Duodenal mucosa (tissue), 2 donors: ENCODE data around the gene TNIP3.
"Not testable (repeated sequence)": the region's sequence is repeated elsewhere in the genome, so short reads cannot be mapped to it uniquely, and the experiment has no call there.

ENCODE experiments used
- H3K27ac ChIP-seq: one replicate; pipeline ENCODE4 v1.7.0; 2013; ENCODE audit warnings: low read depth, low read length
- H3K27me3 ChIP-seq, 2 donors: one replicate each; pipeline ENCODE4 v1.7.0; 2013; ENCODE audit warnings: low read length in 2 of 2, control low read depth in 1 of 2; ENCODE audit not compliant: insufficient read depth in 2 of 2, control insufficient read depth in 1 of 2
- H3K36me3 ChIP-seq, 2 donors: one replicate each; pipeline ENCODE4 v1.7.0; 2013; ENCODE audit warnings: low read length in 2 of 2, control low read depth in 1 of 2; ENCODE audit not compliant: insufficient read depth in 2 of 2, control insufficient read depth in 1 of 2
- H3K4me1 ChIP-seq, 2 donors: one replicate each; pipeline ENCODE4 v1.7.0; 2013; ENCODE audit warnings: low read length in 2 of 2, control low read depth in 1 of 2; ENCODE audit not compliant: insufficient read depth in 2 of 2, control insufficient read depth in 1 of 2
- H3K4me3 ChIP-seq, 2 donors: one replicate each; pipeline ENCODE4 v1.7.0; 2013; ENCODE audit warnings: low read length in 2 of 2, low read depth in 1 of 2
- H3K9ac ChIP-seq, 2 donors: one replicate each; pipeline ENCODE4 v1.7.0; 2013; ENCODE audit warnings: low read length in 2 of 2, low read depth in 1 of 2
- H3K9me3 ChIP-seq, 2 donors: one replicate each; pipeline ENCODE4 v1.7.0; 2013; ENCODE audit warnings: low read length in 2 of 2, control low read depth in 1 of 2; ENCODE audit not compliant: control insufficient read depth in 1 of 2

Gene TNIP3, protein sequence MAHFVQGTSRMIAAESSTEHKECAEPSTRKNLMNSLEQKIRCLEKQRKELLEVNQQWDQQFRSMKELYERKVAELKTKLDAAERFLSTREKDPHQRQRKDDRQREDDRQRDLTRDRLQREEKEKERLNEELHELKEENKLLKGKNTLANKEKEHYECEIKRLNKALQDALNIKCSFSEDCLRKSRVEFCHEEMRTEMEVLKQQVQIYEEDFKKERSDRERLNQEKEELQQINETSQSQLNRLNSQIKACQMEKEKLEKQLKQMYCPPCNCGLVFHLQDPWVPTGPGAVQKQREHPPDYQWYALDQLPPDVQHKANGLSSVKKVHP

DNA sequence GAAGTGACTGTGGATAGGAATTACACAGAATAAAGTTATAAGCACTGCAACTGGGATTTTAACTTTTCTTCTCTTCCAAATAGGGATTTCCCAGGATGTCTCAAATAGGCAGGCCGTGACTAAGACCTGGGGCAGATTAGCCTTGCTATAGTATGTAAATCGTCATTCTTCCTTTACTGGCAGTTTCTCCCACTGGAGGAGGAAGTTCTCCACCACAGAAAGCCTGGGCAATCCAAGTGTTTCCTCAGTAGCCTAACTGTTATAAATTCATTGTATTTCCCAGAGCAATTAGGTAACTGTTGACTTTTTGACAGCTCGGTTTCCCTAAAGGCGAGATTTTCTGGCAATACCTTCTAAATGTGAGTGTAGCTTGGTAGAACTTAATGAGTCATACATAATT lies at the start of gene TNIP3:
TSS of gene TNIP3 (minus strand) at position 31 of the 400 bp plus-strand sequence. CDS start 196 bp downstream, outside the sequence.
- H3K27ac ChIP-seq: no peak within 1 kb of the TSS
- H3K4me3 ChIP-seq: no peak within 1 kb of the TSS
- H3K36me3 ChIP-seq: no peaks in the 10 kb centered on the region
- H3K9me3 ChIP-seq: no peaks in the 10 kb centered on the region
- no peak within 1 kb of the TSS for H3K9ac ChIP-seq
- H3K4me1 ChIP-seq: no peaks in the 10 kb centered on the region
- no peaks in the 10 kb centered on the region for H3K27me3 ChIP-seq

DNA sequence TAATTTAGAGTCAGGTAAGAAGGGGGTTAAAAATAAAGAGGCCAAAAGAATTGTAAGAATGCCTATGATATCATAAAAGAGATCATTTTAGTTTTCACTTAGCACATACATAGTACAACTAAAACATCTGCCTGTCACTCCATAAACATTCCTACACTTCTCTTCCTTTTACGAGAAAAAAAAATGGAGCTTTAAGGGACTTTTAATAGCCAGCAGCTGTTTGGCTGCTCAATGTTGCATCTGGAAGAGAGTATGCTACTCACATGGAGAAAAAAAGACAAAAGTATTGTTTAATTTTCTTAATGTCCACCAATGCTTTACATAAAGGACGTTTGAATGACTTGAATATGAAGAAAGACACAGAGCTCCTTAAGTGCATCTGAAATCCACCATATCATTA lies 48.7 kb upstream of the TNIP3 start:
- Histone ChIP-seq H3K9ac (no peak overlapping the region), H3K9me3 (no peaks in the 10 kb centered on the region), H3K36me3 (no peaks in the 10 kb centered on the region)

DNA sequence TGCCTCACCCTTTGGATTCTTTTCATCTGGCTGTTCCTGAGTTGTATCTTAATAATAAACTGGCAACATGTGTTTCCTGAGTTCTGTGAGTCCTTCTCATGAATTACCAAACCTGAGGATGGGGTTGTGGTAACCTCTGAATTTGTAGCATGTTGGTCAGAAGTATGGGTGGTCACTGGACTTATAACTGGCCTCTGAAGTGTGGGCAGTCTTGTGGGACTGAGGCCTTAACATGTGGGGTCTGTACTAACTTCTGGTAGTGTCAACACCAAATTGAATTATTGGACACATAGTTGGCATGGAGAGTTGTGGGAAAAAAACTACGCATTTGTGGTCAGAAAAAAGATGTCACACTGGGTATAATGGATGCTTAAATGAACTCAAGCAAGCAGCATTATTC lies 45.0 kb upstream of the TNIP3 start:
- Histone ChIP-seq H3K27me3 (no peaks in the 10 kb centered on the region), H3K9me3 (no peaks in the 10 kb centered on the region), H3K4me1 (no peaks in the 10 kb centered on the region), H3K36me3 (no peaks in the 10 kb centered on the region), H3K4me3 (no peak overlapping the region), H3K27ac (no peak overlapping the region), H3K9ac (no peak overlapping the region)

More for the DNA sequence above, 48.7 kb upstream of the TNIP3 start:
- no peak overlapping the region for H3K4me3 ChIP-seq
- H3K4me1 ChIP-seq: no peaks in the 10 kb centered on the region
- H3K27ac ChIP-seq: no peak overlapping the region
- no peaks in the 10 kb centered on the region for H3K27me3 ChIP-seq

DNA sequence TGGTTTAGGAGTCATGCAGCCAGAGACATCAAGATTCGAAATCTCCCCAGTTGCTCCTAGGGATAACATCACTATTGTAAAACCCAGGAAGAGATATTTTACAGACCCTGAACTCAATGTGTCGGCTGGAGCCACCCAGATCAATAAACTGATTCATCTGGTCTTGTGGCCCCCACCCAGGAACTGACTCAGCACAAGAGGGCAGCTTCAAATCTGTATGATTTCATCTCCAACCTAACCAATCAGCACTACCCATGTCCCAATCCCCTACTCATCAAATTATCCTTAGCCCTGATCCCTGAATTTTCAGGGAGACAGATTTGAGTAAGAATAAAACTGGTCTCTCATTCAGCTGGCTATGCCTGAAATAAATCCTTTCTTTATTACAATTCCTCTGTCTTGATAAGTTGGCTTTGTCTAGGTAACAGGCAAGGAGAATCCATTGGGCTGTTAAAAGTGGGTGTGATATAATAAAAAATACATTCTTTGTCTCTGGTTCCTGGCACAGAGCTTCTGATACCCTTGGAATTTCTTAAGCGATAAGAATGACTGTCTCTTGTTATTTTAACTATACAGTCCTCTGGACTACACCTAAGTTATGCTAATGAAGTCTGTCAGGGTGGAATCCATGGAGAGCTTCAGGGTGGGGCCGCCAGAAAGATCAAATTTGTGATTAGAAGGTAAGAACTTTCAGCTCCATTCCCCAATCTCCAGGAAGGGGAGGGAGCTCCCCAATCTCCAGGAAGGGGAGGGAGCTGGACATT lies 44.3 kb upstream of the TNIP3 start:
- H3K36me3 ChIP-seq: no peaks in the 10 kb centered on the region
- H3K9me3 ChIP-seq: no peaks in the 10 kb centered on the region
- H3K9ac ChIP-seq: no peak overlapping the region
- H3K4me3 ChIP-seq: no peak overlapping the region
- no peaks in the 10 kb centered on the region for H3K27me3 ChIP-seq
- no peak overlapping the region for H3K27ac ChIP-seq
- no peaks in the 10 kb centered on the region for H3K4me1 ChIP-seq

DNA sequence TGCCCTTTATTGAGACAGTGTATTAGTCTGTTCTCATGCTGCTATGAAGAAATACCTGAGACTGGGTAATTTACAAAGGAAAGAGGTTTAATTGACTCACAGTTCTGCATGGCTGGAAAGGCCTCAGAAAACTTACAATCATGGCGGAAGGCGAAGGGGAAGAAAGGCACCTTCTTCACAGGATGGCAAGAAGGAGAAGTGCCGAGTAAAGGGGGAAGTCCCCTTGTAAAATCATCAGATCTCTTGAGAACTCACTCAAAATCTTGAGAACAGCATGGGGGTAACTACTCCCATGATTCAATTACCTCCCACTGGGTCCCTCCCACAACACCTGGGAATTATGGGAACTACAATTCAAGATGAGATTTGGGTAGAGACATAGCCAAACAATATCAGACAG lies 41.7 kb upstream of the TNIP3 start:
- not testable (repeated sequence) for H3K4me3 ChIP-seq, H3K27ac ChIP-seq, H3K36me3 ChIP-seq, H3K9me3 ChIP-seq, H3K9ac ChIP-seq, H3K4me1 ChIP-seq, H3K27me3 ChIP-seq

DNA sequence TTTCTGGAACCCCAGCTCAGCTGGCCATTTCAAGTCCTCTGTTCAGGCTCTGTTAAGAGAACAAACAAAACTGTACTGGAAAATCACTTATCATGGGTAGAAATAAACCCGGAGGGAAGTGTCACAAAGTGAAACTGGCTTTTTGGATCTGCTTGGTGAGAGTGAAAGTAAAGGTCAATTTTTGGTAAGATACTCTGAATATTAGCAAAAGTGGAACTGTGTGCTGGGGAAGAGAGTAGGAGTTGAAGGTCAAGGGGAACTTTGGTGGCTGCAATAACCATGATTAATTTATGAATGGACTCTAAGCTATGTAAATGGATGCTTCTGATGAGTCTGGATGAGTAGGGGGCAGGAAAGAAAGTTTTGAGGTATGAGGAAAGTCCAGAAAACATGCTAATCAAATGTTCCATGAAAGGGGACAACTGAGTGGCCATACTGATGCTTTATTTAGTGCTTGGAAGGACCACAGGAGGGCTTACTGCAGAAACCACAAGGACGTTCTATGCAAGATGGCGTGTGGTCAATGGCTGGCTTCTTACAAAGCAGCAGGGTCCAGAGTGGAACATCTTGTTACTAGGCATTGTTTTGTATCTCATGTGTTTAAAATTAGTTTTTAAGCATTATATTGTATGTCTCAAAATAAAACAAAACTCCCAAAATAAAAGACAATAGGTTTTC lies 36.8 kb upstream of the TNIP3 start:
- H3K36me3 ChIP-seq: no peaks in the 10 kb centered on the region
- H3K4me1 ChIP-seq: peaks cover 4 to 5% of the 10 kb centered on the region in 2 donors
- H3K9me3 ChIP-seq: no peaks in the 10 kb centered on the region
- H3K9ac ChIP-seq: no peak overlapping the region
- no peak overlapping the region for H3K27ac ChIP-seq
- H3K4me3 ChIP-seq: no peak overlapping the region
- no peaks in the 10 kb centered on the region for H3K27me3 ChIP-seq

DNA sequence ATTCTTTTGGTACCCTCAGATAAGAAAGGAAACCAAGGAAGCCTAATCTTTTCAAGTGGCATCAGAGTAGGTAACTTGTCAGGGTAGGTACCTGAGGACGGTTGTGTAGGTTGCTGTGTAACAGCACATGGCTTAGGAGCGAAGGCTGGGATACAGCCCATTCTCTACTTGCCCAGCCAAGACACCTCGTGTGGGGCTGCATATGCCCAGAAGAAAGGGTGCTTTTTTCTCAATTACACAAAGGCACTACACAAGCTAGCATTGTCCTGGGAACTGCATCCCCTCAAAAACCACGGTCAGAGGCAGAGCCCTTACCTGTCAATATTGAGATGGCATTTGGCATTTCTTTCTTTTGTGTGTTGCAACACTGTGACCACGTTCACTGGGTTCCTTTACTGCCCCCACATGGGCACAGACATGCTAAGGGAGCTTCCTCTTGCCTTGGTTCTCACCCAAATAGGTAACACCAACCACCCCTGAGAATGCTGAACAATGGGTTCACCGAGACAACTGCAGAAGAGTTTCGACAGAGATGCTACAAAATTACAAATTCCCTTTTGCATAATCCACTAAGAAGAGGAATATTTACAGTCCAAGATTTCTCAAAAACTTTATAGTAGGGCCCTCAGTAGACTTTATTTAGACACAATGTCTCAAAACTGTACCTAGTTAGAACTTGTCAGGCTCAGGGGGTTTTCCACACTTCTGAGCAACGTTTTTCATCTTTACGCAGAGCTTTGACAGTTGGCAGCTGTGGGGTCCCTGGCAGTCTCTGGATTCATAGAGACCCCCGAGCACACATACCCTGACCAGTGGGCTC lies 35.8 kb upstream of the TNIP3 start:
- Histone ChIP-seq H3K4me1 (peaks cover 4 to 5% of the 10 kb centered on the region in 2 donors), H3K9me3 (no peaks in the 10 kb centered on the region), H3K4me3 (no peak overlapping the region), H3K27me3 (no peaks in the 10 kb centered on the region), H3K27ac (no peak overlapping the region), H3K9ac (no peak overlapping the region), H3K36me3 (no peaks in the 10 kb centered on the region)

DNA sequence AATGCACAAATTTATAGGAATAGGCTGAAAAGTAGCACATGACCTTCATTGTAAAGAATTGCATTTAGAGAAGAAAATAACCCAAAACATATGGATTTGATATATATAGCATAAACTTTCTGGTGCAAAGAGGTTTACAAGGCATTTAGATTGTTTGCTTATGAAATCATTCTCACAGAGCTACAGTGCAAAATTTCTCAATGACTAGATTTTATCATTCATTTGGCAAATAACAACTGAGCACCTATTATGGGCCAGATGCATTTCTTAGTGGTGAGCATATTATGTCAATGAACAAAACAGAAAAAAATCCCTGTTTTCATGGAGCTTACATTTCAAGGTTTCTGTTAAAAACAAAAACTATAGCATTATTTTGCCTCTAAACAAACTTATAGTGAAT lies 34.1 kb upstream of the TNIP3 start:
- Histone ChIP-seq H3K27me3 (no peaks in the 10 kb centered on the region), H3K9me3 (no peaks in the 10 kb centered on the region), H3K4me3 (no peak overlapping the region), H3K4me1 (peaks cover 4 to 5% of the 10 kb centered on the region in 2 donors), H3K27ac (no peak overlapping the region), H3K36me3 (no peaks in the 10 kb centered on the region), H3K9ac (no peak overlapping the region)

DNA sequence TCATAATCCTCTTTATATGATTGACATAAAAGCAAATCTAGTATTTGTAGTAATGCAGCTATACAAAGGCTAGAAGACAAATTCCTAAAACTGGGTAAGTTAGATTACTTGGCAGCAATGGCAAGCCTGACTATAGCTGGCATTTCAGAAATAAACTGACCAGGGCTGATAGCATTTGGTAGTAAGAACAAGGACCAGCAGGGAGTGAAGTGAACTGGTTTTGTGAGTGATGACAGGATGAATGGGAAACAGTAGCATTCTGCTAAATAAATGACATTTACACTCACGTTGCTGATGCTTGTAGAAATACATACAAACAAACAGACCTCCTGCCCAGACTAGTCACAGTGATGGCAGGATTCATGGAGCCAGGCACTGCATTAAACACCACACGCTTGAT lies 31.5 kb upstream of the TNIP3 start:
- H3K9ac ChIP-seq: no peak overlapping the region
- no peaks in the 10 kb centered on the region for H3K9me3 ChIP-seq
- H3K4me1 ChIP-seq: peaks cover 4 to 5% of the 10 kb centered on the region in 2 donors
- no peaks in the 10 kb centered on the region for H3K36me3 ChIP-seq
- no peaks in the 10 kb centered on the region for H3K27me3 ChIP-seq
- no peak overlapping the region for H3K27ac ChIP-seq
- no peak overlapping the region for H3K4me3 ChIP-seq
